HK-2 (cell line): Measurements from ENCODE around the gene RASA3.

Experiments
- DNase-seq: peaks from one replicate; pipeline ENCODE4 v3.0.0-alpha.2; 2018; ENCODE audit not compliant: unreplicated experiment

RASA3 gene

DNA sequence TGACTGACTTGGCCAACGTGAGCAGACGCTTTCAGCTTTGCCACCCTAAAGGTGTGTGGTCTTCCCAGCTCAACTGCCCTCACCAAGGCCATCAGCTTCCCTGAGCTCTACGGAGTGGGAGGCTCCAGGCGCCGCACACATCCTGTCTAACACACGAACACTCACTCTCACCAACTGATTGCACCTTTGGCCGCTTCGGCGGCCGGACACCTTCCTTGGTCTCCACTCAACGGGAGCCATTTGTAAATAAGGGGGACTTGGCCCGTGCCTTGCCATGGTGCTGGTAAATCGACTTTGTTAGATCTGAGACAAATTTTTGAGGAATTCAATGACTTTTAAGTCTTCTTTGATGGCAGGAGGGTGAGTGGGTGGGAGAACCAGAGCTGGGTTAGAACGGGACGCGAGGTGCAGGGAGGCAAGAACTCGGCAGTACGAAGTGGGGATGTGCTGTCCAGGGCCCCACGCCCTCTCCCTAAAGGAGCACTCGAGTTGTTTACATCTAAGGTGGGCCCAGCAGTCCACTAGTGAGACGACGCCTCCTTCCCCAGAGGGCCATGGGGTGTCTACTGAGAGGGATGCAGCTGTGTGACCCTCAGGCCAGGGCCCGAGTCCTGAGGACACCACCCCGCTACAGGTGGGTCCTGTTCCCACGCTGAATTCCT, 163.0 kb downstream of the RASA3 start:
- no peak for DNase-seq

DNA sequence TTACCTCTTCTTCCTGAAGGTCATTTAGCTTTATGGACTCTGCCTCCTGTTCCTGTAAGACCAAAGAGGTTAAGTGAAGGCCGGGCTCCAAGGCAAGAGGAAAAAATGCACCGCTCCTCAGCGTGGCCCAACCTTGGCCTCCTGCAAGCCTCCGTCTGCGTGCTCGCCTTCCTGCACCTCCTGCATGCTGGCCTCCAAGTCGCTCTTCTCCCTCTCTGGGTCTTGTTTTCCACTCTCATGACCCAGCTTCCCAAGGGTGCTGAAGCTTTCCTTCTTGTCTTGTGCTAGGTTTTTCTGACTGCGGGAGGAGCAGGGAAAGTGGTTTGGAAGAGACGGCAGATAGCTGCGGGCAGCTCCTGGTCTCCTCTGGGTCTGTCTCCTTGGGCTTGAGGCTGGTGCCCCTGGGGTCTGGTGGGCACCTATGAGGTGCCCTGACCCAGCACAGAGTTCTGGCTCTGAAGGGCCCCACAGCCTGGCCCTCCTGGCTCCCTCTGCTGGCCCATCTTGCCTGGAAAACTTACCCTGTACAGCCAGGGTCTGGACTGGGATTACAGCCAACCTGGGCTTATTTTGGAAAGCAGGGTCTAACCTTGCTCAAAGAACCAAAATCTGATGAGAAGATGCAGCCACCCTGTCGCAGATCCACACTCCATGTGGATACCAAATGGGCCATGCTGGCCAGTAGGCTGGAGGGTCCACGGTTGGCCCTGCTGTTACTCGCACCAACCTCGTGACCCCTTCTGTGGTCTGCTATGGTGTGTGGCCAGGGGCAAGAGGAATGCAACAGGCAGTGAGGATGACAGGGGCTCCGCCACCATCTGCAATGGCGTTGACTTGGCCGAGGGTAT, 163.7 kb downstream of the RASA3 start:
- no peak for DNase-seq

DNA sequence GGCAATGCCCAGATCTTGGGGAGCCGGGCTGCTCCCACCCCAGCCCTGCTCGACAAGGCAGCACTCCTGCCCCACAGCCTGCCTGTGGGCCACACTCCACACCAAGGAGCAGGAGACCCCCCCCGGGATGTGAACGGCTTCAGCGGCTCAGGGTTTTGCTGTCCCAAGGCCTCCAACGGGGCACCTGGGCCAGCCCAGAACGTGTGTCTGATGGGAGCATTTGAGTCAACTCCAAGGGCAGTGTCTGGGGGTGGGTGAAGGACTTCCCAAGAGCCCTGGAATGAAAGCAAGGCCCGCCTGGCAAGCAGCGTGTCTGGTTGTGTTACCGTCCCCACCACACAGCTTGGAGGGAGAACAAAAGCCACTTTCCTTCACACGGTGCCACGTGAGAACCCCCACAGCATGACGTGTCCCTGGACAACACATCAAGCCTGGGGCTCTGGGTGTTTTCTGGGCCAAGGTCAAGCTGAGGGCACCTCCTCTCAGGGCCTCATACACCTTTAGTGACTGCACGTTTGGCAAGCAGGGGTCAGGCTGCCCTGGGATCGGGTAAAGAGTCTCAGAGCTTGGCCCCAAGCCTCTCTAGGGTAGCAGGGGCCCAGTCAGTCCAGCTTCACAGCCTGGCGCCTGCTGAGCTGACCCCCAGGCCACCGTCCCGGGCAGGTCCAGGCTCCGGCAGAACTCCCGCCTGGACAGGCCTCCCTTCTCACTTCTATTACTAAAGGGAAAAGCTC, 164.5 kb downstream of the RASA3 start:
- no peak for DNase-seq

DNA sequence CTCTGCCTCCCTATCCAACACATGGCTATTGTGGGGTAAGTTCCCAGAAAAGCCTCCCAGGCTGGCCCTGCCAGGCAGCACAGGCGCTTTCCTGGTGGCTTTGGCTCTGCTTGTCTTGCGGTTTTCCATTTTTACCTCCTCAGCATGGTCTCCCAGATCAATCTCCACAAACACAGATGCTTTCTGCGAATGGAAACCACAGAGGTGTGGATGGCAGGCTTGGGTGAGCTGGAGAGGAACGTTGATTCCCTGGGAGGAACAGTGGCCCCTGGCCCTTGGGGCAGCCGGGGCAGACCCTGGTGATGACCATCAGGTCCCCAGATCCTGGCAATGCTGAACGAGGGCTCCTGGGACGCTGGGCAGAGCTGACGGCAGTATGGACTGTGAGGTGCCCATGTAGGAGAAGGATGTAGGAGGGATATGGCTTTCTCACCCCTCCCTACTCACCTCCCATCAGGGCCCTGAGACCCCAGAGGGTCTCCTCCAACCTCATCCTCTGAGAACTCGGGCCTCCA, 165.2 kb downstream of the RASA3 start:
- DNase-seq: no peak

DNA sequence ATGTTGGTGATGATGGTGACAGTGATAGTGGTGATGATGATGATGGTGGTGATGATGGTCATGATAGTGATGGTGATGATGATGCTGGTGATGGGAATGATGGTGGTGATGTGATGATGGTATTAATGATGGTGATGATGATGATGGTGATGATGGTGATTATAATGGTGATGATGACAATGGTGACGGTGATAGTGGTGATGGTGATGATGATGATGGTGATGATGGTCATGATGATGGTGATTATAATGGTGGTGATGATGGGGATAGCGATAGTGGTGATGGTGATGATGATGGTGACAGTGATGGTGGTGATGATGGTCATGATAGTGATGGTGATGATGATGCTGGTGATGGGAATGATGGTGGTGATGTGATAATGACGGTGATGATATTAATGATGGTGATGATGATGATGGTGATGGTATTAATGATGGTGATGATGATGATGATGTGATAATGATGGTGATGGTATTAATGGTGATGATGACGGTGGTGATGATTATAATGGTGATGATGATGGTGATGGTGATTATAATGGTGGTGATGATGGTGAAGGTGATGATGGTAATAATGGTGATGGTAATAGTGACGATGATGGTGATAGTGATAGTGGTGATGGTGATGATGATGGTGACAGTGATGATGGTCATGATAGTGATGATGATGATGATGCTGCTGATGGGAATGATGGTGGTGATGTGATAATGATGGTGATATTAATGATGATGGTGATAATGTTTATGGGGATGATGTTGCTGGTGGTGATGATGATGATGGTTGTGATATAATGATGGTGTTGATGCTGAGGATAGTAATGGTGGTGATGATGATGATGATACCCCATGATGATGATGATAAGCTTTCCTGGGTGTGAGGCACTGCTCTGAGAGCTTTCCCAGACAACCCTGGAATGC, 166.2 kb downstream of the RASA3 start:
- no peak for DNase-seq

DNA sequence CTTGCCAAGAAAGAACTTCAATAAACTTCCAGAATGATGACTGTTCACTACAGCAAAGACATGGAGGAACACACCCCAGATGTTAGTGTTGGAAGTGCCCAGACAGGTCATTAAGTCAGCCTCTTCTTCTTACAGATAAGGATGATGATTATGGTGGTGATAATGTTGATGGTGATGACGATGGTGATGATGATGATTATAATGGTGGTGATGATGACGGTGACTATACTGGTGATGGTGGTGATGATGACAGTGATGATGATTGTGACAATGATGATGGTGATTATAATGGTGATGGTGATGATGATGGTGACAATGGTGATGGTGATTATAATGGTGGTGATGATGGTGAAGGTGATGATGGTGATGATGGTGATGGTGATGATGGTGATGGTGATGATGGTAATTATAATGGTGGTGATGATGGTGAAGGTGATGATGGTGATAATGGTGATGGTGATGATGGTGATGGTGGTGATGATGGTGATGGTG, 167.0 kb downstream of the RASA3 start:
- no peak for DNase-seq

DNA sequence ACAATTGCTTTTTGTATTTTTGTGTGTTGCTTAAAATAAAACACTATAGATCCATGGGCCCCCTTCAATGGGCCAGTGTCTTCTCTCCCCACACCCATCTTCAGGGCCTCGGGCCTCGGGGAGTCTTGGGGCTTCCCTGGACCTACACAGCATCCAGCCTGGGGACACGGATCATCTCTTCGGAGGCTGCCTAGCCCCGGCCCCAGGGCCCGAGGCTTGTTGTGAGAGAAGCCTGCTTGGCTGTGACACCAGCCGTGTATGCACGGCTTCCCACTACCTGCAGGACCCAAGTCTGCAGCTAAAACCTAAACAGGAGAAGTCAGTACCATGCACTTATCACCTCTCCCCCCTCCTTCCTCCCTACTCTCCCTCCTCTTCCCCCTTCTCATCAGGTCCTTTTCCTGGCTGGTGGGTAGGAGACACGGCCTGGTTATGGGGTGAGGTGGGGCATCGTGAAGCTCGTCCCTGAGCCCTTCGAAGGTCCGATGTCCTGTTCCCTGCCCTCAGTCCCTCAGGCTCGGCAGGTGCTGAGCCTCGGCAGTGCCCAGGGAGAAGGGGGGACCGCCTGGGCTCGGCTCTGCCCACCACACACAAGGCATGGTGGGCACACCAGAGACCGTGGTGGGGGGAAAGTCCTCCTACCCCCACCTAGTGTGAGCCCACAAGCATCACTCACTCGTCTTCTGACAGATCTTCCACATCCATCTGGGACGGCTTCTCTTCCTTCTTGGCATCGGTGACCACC, 168.0 kb downstream of the RASA3 start:
- DNase-seq: no peak

DNA sequence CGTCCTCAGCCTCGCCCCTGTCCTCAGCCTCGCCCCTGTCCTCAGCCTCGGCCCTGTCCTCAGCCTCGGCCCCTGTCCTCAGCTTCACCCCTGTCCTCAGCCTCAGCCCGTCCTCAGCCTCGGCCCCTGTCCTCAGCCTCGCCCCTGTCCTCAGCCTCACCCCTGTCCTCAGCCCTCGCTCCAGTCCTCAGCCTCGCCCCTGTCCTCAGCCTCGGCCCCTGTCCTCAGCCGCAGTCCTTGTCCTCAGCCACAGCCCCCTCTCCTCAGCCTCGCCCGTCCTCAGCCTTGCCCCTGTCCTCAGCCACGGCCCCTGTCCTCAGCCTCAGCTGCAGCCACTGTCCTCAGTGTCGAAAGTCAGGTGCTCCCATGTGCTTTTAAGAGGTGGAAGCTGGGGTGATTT, 169.0 kb downstream of the RASA3 start:
- no peak for DNase-seq

DNA sequence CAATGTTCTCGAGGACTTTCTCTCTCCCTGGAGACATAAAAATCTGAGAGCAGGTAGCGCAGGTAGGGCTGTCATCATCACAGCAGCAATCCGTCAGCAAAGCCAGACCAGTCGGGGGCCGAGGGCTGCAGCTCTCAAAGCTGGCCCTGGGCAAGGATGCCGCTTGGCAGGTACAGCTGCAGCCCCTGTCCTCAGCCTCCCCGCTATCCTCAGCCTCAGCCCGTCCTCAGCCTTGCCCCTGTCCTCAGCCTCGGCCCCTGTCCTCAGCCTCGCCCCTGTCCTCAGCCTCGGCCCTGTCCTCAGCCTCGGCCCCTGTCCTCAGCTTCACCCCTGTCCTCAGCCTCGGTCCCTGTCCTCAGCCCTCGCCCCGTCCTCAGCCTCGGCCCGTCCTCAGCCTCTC, 169.4 kb downstream of the RASA3 start:
- no peak for DNase-seq

DNA sequence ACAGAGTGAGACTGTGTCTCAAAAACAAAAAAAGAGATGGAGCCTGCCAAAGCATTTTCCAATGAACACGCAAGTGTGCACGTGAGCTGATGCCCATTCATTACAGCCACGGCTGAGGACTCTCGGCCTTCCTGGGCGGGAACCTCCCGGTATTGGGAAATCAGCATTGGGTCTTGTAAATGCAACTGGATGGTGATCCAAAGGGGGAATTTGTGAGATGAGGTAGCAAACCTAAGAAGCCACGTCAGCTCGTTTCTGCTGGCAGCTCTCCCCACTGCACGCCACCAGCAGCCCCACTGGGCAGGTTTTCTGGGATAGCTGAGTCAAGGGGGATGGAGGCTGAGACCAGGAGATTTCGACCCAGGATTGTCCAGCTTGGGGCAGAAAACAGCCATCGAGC, 170.0 kb downstream of the RASA3 start:
- DNase-seq: no peak

DNA sequence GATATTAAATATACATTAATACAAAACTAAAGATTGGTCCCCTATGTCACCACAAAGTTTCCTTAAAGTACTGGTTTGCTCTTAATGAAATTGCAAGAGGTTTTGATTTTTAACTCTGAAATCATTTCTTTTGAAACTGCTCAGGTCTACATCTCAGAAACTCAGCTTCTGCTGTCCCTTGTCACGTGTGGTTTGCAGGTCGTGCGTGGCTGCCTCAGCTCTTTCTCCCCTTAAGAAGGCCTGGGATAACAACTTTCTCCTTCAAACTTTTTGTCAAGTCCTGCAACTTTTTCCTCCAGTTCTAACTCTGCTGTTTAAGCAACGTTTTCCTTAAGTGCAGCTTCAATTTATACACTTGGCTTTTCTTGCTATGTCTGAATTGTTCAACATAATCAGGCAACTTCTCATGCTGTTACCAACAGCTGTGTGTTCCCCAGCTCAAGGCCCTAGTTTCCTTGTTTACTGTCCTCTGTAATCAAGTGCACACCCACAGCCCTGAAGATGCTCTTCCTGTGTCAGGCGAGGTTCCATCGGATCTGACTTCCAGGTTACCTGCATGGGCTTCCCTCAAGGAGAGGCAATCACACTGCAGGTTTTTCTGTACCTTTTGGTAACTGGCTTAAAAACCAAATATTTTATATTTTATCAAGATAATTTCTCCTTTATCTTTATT, 172.0 kb downstream of the RASA3 start:
- DNase-seq: no peak

DNA sequence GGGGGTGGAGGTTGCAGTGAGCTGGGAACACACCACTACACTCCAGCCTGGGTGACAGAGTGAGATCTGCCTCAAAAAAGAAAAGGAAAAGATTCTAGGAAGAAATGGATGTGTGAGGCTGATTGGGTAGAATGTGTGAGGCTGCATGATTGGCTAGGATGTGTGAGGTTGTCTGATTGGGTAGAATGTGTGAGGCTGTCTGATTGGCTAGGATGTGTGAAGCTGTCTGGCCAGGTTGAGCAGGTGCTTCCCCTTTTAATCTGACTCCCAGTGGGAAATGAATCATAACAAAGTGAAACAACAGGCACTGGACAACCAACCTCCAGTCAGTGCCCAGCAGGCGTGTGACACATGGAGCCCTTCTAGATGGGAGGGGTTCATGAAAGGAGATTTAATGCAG, 173.2 kb downstream of the RASA3 start:
- no peak for DNase-seq

DNA sequence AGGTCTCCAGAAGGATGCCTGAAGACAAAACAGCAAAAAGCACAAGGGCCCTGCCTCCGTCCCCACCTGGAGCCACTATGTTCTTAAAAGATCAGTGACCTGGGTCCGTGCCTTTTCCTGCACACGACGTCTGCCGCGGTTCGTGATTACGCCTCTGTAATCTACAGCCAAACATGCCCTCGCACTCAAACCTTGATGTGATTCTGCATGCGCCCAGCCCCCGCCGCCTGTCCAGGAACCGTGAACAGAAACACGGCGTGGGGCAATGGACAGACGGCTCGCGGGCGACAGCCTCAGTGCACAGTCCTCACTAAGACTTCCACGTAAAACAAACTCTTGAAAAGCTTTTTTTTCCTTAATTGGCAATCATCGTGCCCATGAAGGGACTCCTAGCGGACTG, 174.1 kb downstream of the RASA3 start:
- DNase-seq: no peak

DNA sequence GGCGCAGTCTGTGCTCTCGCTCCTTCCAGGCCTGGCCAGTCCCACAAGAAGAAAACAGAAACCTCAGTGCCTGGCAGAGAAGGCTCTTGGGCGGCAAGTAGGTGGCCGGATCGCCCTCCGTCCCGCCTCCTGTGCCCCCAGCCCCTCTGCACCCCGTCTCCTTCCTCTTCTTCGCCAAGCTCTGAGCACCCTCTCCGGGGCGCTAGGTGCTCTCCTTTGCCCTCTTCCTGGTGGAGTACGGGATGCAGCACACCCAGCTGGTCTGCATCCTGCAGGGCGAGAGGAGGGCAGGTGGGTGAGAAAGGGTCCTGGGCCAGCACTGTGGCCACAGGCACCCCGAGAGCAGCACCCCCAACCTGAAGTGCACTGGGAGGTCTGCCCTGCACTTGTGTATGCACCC, 175.9 kb downstream of the RASA3 start:
- DNase-seq: no peak

DNA sequence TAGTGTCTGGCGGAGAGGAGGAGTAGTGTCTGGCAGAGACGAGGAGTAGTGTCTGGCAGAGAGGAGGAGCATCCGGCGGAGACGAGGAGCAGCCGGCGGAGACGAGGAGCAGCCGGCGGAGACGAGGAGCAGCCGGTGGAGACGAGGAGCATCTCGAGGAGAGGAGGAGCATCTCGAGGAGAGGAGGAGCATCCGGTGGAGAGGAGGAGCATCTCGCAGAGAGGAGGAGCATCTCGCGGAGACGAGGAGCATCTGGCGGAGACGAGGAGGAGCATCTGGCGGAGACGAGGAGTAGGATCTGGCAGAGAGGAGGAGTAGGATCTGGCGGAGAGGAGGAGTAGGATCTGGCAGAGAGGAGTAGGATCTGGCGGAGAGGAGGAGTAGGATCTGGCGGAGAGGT, 176.7 kb downstream of the RASA3 start:
- no peak for DNase-seq

DNA sequence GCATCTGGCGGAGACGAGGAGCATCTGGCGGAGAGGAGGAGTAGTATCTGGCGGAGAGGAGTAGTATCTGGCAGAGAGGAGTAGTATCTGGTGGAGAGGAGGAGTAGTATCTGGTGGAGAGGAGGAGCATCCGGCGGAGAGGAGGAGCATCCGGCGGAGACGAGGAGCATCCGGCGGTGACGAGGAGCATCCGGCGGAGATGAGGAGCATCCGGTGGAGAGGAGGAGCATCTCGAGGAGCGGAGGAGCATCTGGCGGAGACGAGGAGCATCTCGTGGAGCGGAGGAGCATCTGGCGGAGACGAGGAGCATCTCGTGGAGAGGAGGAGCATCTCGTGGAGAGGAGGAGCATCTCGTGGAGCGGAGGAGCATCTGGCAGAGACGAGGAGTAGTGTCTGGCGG, 177.2 kb downstream of the RASA3 start:
- no peak for DNase-seq

DNA sequence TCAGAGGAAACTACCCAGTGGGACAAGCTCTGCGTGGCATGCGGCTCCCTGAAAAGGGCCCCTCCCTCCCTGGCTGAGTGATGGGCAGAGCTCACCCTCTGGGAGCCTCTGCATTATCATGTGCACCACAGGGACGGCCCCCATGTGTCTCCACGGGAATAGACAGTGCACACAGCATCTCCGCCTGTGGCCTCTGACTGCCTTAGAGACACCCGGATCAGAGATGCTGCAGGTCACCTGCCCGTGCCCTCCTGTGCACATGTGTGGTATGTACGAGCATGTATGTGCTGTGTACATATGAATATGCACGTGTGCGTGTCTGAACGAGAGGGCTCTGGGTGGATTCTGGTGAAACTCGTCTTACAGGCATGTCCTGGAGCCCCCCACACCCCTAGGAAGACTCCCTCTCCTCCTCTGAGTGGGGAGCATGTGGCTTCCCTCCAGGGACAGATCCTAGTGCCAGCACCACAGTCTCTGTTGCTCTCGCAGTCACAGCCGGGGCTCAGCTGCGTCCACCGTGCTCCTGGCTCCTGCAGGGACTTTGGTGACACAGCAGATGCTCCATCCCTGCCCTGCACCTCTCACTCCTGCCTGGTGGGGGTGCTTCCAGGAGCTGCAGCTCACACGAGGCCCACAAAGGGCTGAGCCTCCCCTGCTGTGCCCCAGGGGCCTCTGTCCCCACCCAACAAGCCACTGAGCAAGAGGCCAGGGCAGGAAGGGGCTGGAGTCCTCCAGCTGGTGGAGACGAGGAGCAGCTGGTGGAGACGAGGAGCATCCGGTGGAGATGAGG, 178.2 kb downstream of the RASA3 start:
- no peak for DNase-seq

DNA sequence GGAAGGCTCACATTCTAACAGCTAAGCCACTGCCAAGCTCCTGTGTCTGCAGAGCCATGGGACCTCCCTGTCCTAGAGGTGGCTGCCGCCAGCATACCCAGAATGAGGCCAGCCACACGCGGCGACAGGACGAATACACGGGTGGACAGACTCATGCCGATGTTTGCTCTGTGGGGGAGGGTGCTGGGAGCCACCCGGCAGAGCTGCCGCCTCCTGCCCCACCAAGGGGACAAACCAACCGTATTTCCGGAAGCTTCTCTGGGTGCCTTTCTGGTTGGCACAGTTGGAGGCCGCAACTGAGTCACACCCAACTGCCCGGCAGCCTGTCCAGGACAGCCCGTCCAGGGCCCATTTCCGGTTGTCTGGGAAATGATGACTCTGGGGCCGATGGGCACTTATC, 178.9 kb downstream of the RASA3 start:
- no peak for DNase-seq

DNA sequence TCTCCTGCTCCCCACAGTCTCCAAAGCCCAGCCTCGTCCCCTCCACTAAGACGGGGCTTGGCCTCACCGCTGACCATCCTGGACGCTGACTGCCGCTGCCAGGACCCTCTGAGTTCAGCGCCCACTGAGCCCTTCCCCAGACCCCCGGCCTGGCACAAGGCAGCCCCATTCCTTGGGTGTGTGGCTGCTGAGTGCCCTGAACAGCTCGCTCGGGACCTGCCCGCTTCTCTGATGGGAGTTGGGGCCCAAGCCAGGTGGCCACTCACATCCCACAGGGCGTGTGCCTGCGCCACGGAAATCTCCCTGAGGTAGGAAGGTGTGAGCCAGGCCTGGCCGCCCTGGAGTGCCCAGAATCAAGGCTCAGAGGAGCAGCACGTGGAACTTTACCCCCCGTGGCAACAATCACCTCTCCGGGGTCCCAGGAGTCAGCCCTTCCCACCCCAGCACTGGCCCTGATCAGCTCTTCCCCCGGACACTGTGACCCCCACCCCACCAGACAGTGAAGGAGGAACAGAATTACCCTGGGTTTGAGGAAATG, 179.4 kb downstream of the RASA3 start:
- no peak for DNase-seq
